Uterus (tissue), 2 donors: ENCODE measurements around the gene PSMC2.

Experiments used
- CTCF ChIP-seq, 4 experiments: fragments of 200-600 bp in 2 of 4; fragments of 450-650 bp in 2 of 4; sonication (generic) in 2 of 4; IDR thresholded peaks; one replicate each; pipeline ENCODE4 v1.5.1; 2016 to 2019; ENCODE audit warnings: antibody characterized with exemption in 4 of 4, mild to moderate bottlenecking in 2 of 4, moderate library complexity in 1 of 4
- POLR2A ChIP-seq, 2 donors: fragments of 450-650 bp; IDR thresholded peaks; one replicate each; pipeline ENCODE4 v1.6.1; 2016; ENCODE audit warnings: antibody characterized with exemption in 2 of 2, mild to moderate bottlenecking in 1 of 2, moderate library complexity in 1 of 2

GRCh38 chr7:103297837-103298179, 49.6 kb upstream of the PSMC2 start:
- TF ChIP-seq CTCF (IDR thresholded peaks at IDR 0.05) (no peak), POLR2A (IDR thresholded peaks at IDR 0.05) (no peak)
